Stomach (tissue), 4 donors: ENCODE measurements around the gene ABRAXAS1.

ENCODE experiments used
- CTCF ChIP-seq, 7 experiments: fragments of 450-650 bp in 4 of 7; fragments of 200-600 bp in 3 of 7; sonication (generic) in 3 of 7; IDR thresholded peaks; one replicate each; pipeline ENCODE4 v1.5.1; 2016 to 2019; ENCODE audit warnings: antibody characterized with exemption in 7 of 7, control low read depth in 2 of 7, mild to moderate bottlenecking in 1 of 7
- EP300 ChIP-seq: sonication (generic); formaldehyde crosslinking; IDR thresholded peaks from one replicate; pipeline ENCODE4 v1.6.1; 2017; ENCODE audit warnings: antibody characterized with exemption

GRCh38 chr4:83440899-83441298 is 44.0 kb downstream of the ABRAXAS1 start:
- no peak for TF ChIP-seq CTCF (IDR thresholded peaks at IDR 0.05)
- no peak for TF ChIP-seq EP300
